GM10266 (cell line): ENCODE measurements around the gene MYO3A.

ENCODE experiments used
- DNase-seq: peaks from one replicate; pipeline ENCODE4 v3.0.0; 2012; ENCODE audit errors: extremely low spot score
- CTCF ChIP-seq: IDR thresholded peaks from 2 replicates; pipeline ENCODE4 v1.5.1; 2012; ENCODE audit warnings: mild to moderate bottlenecking, low read depth; ENCODE audit not compliant: control insufficient read depth, insufficient read depth; ENCODE audit errors: missing control alignments

The MYO3A gene

DNA sequence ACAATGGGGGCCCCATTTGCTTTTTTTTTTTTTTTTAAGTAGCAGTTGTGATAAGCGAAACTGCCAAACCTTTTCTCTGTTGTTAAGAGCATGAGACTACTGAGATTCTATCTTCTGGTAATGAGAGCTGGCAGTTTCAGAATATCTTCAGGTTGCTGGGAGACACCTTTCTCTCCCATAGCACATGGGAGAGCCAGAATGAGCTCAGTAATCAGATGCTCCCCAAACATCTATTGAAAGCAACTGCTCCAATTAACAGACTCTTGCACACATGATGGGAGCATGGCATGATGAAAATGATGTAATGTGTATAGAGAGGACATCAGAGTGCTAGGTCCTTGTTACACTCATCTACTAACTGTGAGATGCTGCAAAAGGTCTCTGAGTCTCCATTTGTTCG, 18.8 kb downstream of the MYO3A start:
- no peak for DNase-seq
- TF ChIP-seq CTCF: no peak

- DNase-seq: no peak
- TF ChIP-seq CTCF: no peak
Measured at GRCh38 chr10:25954851-25955250, 20.8 kb downstream of the MYO3A start.

DNA sequence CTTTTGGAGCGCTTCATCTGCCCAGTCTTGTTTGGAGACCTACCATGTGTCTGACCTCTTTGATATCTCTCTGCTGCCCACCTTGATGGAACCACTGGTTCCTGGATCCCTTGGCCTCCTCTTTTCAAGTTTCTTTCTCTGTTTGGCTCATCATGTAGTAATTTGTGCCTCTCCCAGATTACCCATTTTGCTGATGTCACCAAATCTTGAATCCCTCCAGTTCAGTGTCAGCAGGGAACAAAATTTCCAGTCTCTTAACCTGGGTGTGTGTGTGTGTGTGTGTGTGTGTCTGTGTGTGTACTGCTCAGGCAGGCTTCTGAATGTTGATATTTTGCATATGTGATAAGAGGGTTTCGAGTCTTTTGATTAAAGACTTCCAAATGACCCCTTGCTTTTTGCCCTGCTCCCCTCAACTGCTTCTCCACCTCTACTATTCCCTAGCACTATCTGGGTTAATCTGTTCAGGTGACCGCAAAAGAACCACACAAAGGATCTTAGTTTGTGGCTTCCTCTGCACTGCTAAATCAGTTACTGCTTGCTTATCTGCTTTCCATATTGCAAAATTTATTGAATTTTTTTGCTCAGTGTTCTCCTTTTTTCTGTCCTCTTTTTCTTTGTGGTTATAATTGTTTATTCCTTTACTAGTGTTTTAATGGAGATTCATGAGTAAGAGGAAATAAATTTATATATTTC, 25.7 kb downstream of the MYO3A start:
- no peak for DNase-seq
- TF ChIP-seq CTCF: no peak

DNA sequence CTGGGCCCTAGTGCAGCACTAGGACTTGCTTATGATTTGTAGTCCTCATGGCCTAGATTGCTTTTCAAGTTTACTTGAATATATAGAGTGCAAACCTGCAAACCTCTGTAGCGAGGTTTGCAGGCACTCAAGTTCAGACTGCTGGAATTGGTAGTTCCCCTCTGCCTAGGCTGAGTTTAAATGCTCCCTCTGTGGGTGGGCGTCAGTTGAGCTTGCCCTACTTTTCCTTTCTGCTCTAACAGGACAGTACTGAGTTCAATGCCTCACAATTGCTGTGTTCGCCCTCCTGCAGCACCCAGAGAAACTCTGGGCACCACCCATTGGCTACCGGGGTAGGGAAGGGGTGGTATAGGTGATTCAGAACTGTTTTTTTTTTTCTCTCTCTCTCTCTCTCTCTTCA, 31.6 kb downstream of the MYO3A start:
- no peak for TF ChIP-seq CTCF
- DNase-seq: no peak

- no peak for TF ChIP-seq CTCF
- no peak for DNase-seq
Measured at GRCh38 chr10:25966844-25967243, 32.8 kb downstream of the MYO3A start.

GRCh38 chr10:25972631-25973030, 38.6 kb downstream of the MYO3A start:
- TF ChIP-seq CTCF: no peak
- DNase-seq: no peak

DNA sequence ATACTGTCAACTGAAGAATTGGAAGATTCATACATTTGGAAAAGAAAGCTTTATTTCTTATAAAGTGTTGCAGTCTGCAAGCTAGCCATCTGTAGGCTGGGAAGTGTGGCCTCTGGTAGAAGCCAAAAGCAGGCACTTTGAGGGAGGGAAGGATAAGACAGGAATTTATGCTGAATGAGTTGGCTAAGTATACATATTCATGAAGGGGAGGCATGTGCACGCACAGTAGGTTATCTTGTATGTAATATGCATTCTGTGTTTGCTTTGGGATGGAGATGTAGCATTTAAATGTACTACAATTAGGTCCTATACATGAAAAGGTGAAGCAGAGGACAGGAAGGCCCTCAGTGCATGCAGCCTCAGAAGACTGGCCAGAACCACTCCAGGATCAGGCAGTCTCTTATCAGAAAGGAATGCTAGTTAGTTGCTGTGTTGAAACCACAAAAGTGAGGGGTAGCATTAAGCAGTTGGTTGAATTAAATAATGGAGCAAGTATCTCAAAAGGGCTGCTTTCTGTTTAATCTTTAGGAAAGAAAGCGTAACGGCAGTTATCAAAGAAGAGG, 40.9 kb downstream of the MYO3A start:
- no peak for DNase-seq
- TF ChIP-seq CTCF: no peak
